Skeletal muscle cell (primary cell): ENCODE results near the gene PDE4D.

Experiments
- DNase-seq: peaks from one replicate; pipeline ENCODE4 v3.0.0-alpha.2; 2010; ENCODE audit warnings: low read depth
- H3K4me3 ChIP-seq: 2 replicates; pipeline ENCODE4 v1.5.1; 2011; ENCODE audit warnings: low read depth, mild to moderate bottlenecking, control low read depth, low read length, moderate library complexity

Gene PDE4D

GRCh38 chr5:59142138-59142537 is 751.4 kb downstream of the PDE4D start:
- H3K4me3 ChIP-seq, result no peak overlapping the region
- DNase-seq, result no peak

- no peak for DNase-seq
- no peak overlapping the region for H3K4me3 ChIP-seq
Observed at GRCh38 chr5:59140133-59140532, 753.4 kb downstream of the PDE4D start.

GRCh38 chr5:59139695-59140094 is 753.8 kb downstream of the PDE4D start:
- no peak for DNase-seq
- H3K4me3 ChIP-seq, result no peak overlapping the region

GRCh38 chr5:59138509-59138908 is 755.0 kb downstream of the PDE4D start:
- H3K4me3 ChIP-seq, result no peak overlapping the region
- no peak for DNase-seq

- H3K4me3 ChIP-seq, result no peak overlapping the region
- DNase-seq, result no peak
Observed at GRCh38 chr5:59137846-59138245, 755.7 kb downstream of the PDE4D start.

- DNase-seq, result no peak
- H3K4me3 ChIP-seq, result no peak overlapping the region
Observed at GRCh38 chr5:59136549-59136948, 757.0 kb downstream of the PDE4D start.

- DNase-seq, result no peak
- H3K4me3 ChIP-seq, result no peak overlapping the region
Observed at GRCh38 chr5:59134471-59135163, 758.9 kb downstream of the PDE4D start.

- DNase-seq, result peak; percentile 95
- H3K4me3 ChIP-seq, result no peak overlapping the region
Observed at GRCh38 chr5:59133764-59134261, 759.7 kb downstream of the PDE4D start.

GRCh38 chr5:59132131-59132530 is 761.4 kb downstream of the PDE4D start:
- H3K4me3 ChIP-seq, result no peak overlapping the region

GRCh38 chr5:59130431-59130830 is 763.1 kb downstream of the PDE4D start:
- peak; percentile 67 for DNase-seq
- H3K4me3 ChIP-seq, result no peak overlapping the region

More at GRCh38 chr5:59132131-59132530, 761.4 kb downstream of the PDE4D start:
- DNase-seq, result no peak

- no peak for DNase-seq
- no peak overlapping the region for H3K4me3 ChIP-seq
Observed at GRCh38 chr5:59128646-59129290, 764.8 kb downstream of the PDE4D start.

GRCh38 chr5:59126708-59127573 is 766.6 kb downstream of the PDE4D start:
- no peak for DNase-seq

GRCh38 chr5:59126016-59126707 is 767.4 kb downstream of the PDE4D start:
- DNase-seq, result no peak
- H3K4me3 ChIP-seq, result no peak overlapping the region

More at GRCh38 chr5:59126708-59127573, 766.6 kb downstream of the PDE4D start:
- peak overlapping the region; percentile 4 for H3K4me3 ChIP-seq

- DNase-seq, result no peak
- H3K4me3 ChIP-seq, result no peak overlapping the region
Observed at GRCh38 chr5:59125011-59125961, 768.2 kb downstream of the PDE4D start.

- DNase-seq, result no peak
- H3K4me3 ChIP-seq, result no peak overlapping the region
Observed at GRCh38 chr5:59123595-59124561, 769.6 kb downstream of the PDE4D start.

- H3K4me3 ChIP-seq, result no peak overlapping the region
Observed at GRCh38 chr5:59119480-59119879, 774.0 kb downstream of the PDE4D start.

GRCh38 chr5:59117320-59117719 is 776.2 kb downstream of the PDE4D start:
- no peak for DNase-seq
- no peak overlapping the region for H3K4me3 ChIP-seq

More at GRCh38 chr5:59119480-59119879, 774.0 kb downstream of the PDE4D start:
- no peak for DNase-seq
